HCT116 (cell line): Measurements from ENCODE around the gene TRIM4. TPM values are rescaled to one million over a fixed set of nuclear protein-coding genes. Genes with fewer than 3 reads are reported as not detected.

Source experiments
- ATAC-seq: fragments of 200-7000 bp; cut with Tn5 transposase; 2 replicates; pipeline ENCODE4 v1.9.1; 2020; ENCODE audit warnings: mild to moderate bottlenecking, moderate library complexity
- BruUV-seq: library from RNA; stranded (reverse); fragments of 400-500 nt; replicated peaks from 2 replicates; lab custom pipeline; 2021; lab: Mats Ljungman, UMichigan
- CTCF ChIA-PET: fragments of 300-600 bp; sonication (Branson Sonifier 250); formaldehyde crosslinking; loops from one replicate; lab custom pipeline; 2021; ENCODE audit warnings: antibody characterized with exemption; lab: Charles Lee
- POLR2A ChIA-PET: fragments of 300-600, 350-600 bp; sonication (Branson Sonifier 250); formaldehyde crosslinking; loops from one replicate; lab custom pipeline; 2021; ENCODE audit warnings: antibody characterized with exemption; lab: Charles Lee
- RAD21 ChIA-PET, 2 experiments: fragments of 300-600 bp; sonication (Branson Sonifier 250); formaldehyde crosslinking; loops; one replicate each; lab custom pipeline; 2023; ENCODE audit warnings: low total read pairs in 2 of 2; ENCODE audit not compliant: uncharacterized antibody in 2 of 2, unreplicated experiment in 2 of 2, low non-redundant PET in 1 of 2; lab: Charles Lee
- DNase-seq: peaks from one replicate; pipeline ENCODE4 v3.0.0-alpha.2; 2010; ENCODE audit warnings: low read depth, low spot score
- H2AFZ ChIP-seq: fragments of 200-600 bp; shearing (Covaris generic), sonication (generic); 2 replicates; pipeline ENCODE4 v1.6.1; 2017; ENCODE audit warnings: low read depth, mixed run types, mixed read lengths, antibody characterized with exemption, low read length; ENCODE audit not compliant: poor library complexity, severe bottlenecking
- H3K27ac ChIP-seq: 2 replicates; pipeline ENCODE4 v1.5.1; 2012; ENCODE audit warnings: low read depth, low read length
- H3K27me3 ChIP-seq: fragments of 200-600 bp; sonication (generic); 2 replicates; pipeline ENCODE4 v1.6.1; 2016; ENCODE audit warnings: mixed run types, low read length, mixed read lengths; ENCODE audit not compliant: insufficient read depth
- H3K36me3 ChIP-seq, 2 experiments: fragments of 200-500 bp in 1 of 2; fragments of 200-600 bp in 1 of 2; sonication (Bioruptor generic) in 1 of 2; sonication (generic) in 1 of 2; 2 replicates each; pipeline versions ENCODE4 v1.5.1 to v1.6.1; 2014 to 2016; ENCODE audit warnings: low read length in 2 of 2, inconsistent platforms in 1 of 2, mixed read lengths in 1 of 2, mixed run types in 1 of 2; ENCODE audit not compliant: insufficient read depth in 2 of 2, control insufficient read depth in 1 of 2
- H3K4me1 ChIP-seq, 2 experiments: fragments of 200-600 bp in 1 of 2; sonication (generic) in 1 of 2; 2 replicates each; pipeline versions ENCODE4 v1.5.1 to v1.6.1; 2012 to 2017; ENCODE audit warnings: low read length in 2 of 2, inconsistent platforms in 1 of 2, mild to moderate bottlenecking in 1 of 2, mixed read lengths in 1 of 2, mixed run types in 1 of 2, moderate library complexity in 1 of 2; ENCODE audit not compliant: insufficient read depth in 2 of 2, control insufficient read depth in 1 of 2
- H3K4me2 ChIP-seq: fragments of 200-600 bp; sonication (generic); 2 replicates; pipeline ENCODE4 v1.6.1; 2017; ENCODE audit warnings: mixed run types, low read length, mixed read lengths
- H3K4me3 ChIP-seq, 2 experiments: fragments of 200-600 bp in 1 of 2; sonication (generic) in 1 of 2; replicated peaks in 1 of 2; 2 replicates each; pipeline ENCODE4 v1.5.1; 2011 to 2016; ENCODE audit warnings: low read length in 2 of 2, control low read depth in 1 of 2, low read depth in 1 of 2, mild to moderate bottlenecking in 1 of 2, mixed read lengths in 1 of 2, mixed run types in 1 of 2
- H3K79me2 ChIP-seq: fragments of 200-600 bp; sonication (generic); 2 replicates; pipeline ENCODE4 v1.6.1; 2017; ENCODE audit warnings: mild to moderate bottlenecking, mixed run types, low read length, moderate library complexity, mixed read lengths; ENCODE audit not compliant: insufficient read depth
- H3K9ac ChIP-seq: fragments of 200-600 bp; sonication (generic); 2 replicates; pipeline ENCODE4 v1.6.1; 2016; ENCODE audit warnings: low read length, mixed read lengths
- H3K9me2 ChIP-seq: fragments of 200-600 bp; sonication (generic), shearing (Covaris generic); 2 replicates; pipeline ENCODE4 v1.6.1; 2017; ENCODE audit warnings: mixed run types, mild to moderate bottlenecking, moderate library complexity; ENCODE audit not compliant: insufficient read depth
- H3K9me3 ChIP-seq, 2 experiments: fragments of 200-500 bp in 1 of 2; fragments of 200-600 bp in 1 of 2; sonication (Bioruptor generic) in 1 of 2; sonication (generic) in 1 of 2; 2 replicates each; pipeline ENCODE4 v1.6.1; 2014 to 2017; ENCODE audit warnings: low read length in 2 of 2, mixed read lengths in 2 of 2, inconsistent platforms in 1 of 2, low read depth in 1 of 2, mild to moderate bottlenecking in 1 of 2, mixed run types in 1 of 2, moderate library complexity in 1 of 2; ENCODE audit not compliant: control insufficient read depth in 1 of 2, insufficient read depth in 1 of 2
- H4K20me1 ChIP-seq: fragments of 200-600 bp; sonication (generic), shearing (Covaris generic); 2 replicates; pipeline ENCODE4 v1.6.1; 2017; ENCODE audit warnings: mixed run types, mild to moderate bottlenecking, moderate library complexity; ENCODE audit not compliant: insufficient read depth
- CBX3 ChIP-seq: IDR thresholded peaks from 2 replicates; pipeline ENCODE4 v1.6.1; 2012; ENCODE audit warnings: low read depth
- CEBPB ChIP-seq: IDR thresholded peaks from 2 replicates; pipeline ENCODE4 v1.6.1; 2012; ENCODE audit warnings: low read depth
- EGR1 ChIP-seq: IDR thresholded peaks from 2 replicates; pipeline ENCODE4 v1.6.1; 2012; ENCODE audit warnings: low read depth
- JUND ChIP-seq: IDR thresholded peaks from 2 replicates; pipeline ENCODE4 v1.6.1; 2012
- POLR2A ChIP-seq: IDR thresholded peaks from 2 replicates; pipeline ENCODE4 v1.7.0; 2011; ENCODE audit warnings: borderline replicate concordance; ENCODE audit not compliant: insufficient read depth, insufficient read length; ENCODE audit errors: extremely low read depth
- SIN3A ChIP-seq: IDR thresholded peaks from 2 replicates; pipeline ENCODE4 v1.6.1; 2012; ENCODE audit warnings: low read depth
- SP1 ChIP-seq: IDR thresholded peaks from 2 replicates; pipeline ENCODE4 v1.6.1; 2012; ENCODE audit warnings: low read depth
- TCF7L2 ChIP-seq: IDR thresholded peaks from 2 replicates; pipeline ENCODE4 v1.7.0; 2011; ENCODE audit warnings: borderline replicate concordance, inconsistent platforms; ENCODE audit not compliant: insufficient read depth, insufficient read length; ENCODE audit errors: extremely low read depth
- intact Hi-C: fragments of 100-400 bp; cut with micrococcal nuclease; formaldehyde crosslinking; loops from 2 replicates; pipeline ENCODE4 v1.10.0; 2022
- total RNA-seq: library from RNA; stranded (reverse); gene quantifications from one replicate; pipeline ENCODE4 v1.2.1, GENCODE V29; 2021; ENCODE audit not compliant: unreplicated experiment
- TF ChIP-seq, protein P1 (sequence below): IDR thresholded peaks from 2 replicates; pipeline ENCODE4 v1.6.1; 2012; ENCODE audit warnings: low read depth
- TF ChIP-seq, protein P2 (sequence below): IDR thresholded peaks from 2 replicates; pipeline ENCODE4 v1.6.1; 2012

Gene TRIM4
- total RNA-seq, 1 experiment from 2014 or later = 25.1 TPM

GRCh38 chr7:99894738-99895137, 24.6 kb downstream of the TRIM4 start:
- no peak overlapping the region for H3K4me2 ChIP-seq
- no peak overlapping the region for H3K27ac ChIP-seq
- H2AFZ ChIP-seq = no peak overlapping the region
- no peaks in the 10 kb centered on the region for H3K9me3 ChIP-seq
- no peak for ATAC-seq
- TF ChIP-seq, protein P1, sequence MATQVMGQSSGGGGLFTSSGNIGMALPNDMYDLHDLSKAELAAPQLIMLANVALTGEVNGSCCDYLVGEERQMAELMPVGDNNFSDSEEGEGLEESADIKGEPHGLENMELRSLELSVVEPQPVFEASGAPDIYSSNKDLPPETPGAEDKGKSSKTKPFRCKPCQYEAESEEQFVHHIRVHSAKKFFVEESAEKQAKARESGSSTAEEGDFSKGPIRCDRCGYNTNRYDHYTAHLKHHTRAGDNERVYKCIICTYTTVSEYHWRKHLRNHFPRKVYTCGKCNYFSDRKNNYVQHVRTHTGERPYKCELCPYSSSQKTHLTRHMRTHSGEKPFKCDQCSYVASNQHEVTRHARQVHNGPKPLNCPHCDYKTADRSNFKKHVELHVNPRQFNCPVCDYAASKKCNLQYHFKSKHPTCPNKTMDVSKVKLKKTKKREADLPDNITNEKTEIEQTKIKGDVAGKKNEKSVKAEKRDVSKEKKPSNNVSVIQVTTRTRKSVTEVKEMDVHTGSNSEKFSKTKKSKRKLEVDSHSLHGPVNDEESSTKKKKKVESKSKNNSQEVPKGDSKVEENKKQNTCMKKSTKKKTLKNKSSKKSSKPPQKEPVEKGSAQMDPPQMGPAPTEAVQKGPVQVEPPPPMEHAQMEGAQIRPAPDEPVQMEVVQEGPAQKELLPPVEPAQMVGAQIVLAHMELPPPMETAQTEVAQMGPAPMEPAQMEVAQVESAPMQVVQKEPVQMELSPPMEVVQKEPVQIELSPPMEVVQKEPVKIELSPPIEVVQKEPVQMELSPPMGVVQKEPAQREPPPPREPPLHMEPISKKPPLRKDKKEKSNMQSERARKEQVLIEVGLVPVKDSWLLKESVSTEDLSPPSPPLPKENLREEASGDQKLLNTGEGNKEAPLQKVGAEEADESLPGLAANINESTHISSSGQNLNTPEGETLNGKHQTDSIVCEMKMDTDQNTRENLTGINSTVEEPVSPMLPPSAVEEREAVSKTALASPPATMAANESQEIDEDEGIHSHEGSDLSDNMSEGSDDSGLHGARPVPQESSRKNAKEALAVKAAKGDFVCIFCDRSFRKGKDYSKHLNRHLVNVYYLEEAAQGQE = no peak
- TF ChIP-seq POLR2A (no peak), CEBPB (no peak), SP1 (no peak), JUND (no peak), EGR1 (no peak), CBX3 (no peak), SIN3A (no peak), TCF7L2 (no peak)
- TF ChIP-seq, protein P2, sequence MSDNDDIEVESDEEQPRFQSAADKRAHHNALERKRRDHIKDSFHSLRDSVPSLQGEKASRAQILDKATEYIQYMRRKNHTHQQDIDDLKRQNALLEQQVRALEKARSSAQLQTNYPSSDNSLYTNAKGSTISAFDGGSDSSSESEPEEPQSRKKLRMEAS = no peak
- POLR2A ChIA-PET = no interaction called here
- RAD21 ChIA-PET = no interaction called here
- H3K9ac ChIP-seq = no peak overlapping the region
- no peak for DNase-seq
- H3K27me3 ChIP-seq = no peaks in the 10 kb centered on the region
- no peaks in the 10 kb centered on the region for H3K4me1 ChIP-seq
- BruUV-seq = no TSS peak
- no peaks in the 10 kb centered on the region for H4K20me1 ChIP-seq
- CTCF ChIA-PET = no interaction called here
- intact Hi-C loops = no loop called here
- H3K36me3 ChIP-seq = 0 out of 4 replicates have a peak, but pooled peaks cover 0 to under 1% of the 10 kb centered on the region in 2 experiments
- no peaks in the 10 kb centered on the region for H3K79me2 ChIP-seq
- no peak overlapping the region for H3K4me3 ChIP-seq
- H3K9me2 ChIP-seq = no peaks in the 10 kb centered on the region
